ENCODE results near the gene EIF2S1. TPM values are rescaled to one million over a fixed set of nuclear protein-coding genes. Genes with fewer than 3 reads are reported as not detected.

Gene EIF2S1
- total and polyA plus RNA-seq, 2 donors from 2014 or later, result 52.8 to 78.2 TPM

GRCh38 chr14:67372833-67373232 is 12.7 kb downstream of the EIF2S1 start:
- Histone ChIP-seq H3K4me3 (ENCODE audit: low read length in 3 of 3) (no peak overlapping the region), H3K27me3 (ENCODE audit: control insufficient read depth, insufficient read depth, low read length) (no peaks in the 10 kb centered on the region), H3K9me3 (ENCODE audit: control insufficient read depth in 2 of 3, insufficient read depth in 1 of 3, low read length in 3 of 3) (no peaks in the 10 kb centered on the region), H3K4me1 (ENCODE audit: control insufficient read depth in 2 of 3, insufficient read depth in 2 of 3, low read depth in 1 of 3, low read length in 3 of 3) (no peaks in the 10 kb centered on the region), H3K27ac (ENCODE audit: low read depth in 2 of 2, low read length in 2 of 2) (no peak overlapping the region), H3K9ac (ENCODE audit: low read length in 3 of 3) (no peak overlapping the region), H3K36me3 (ENCODE audit: control insufficient read depth in 2 of 3, insufficient read depth in 3 of 3, low read length in 3 of 3) (peaks cover 21 to 45% (median 27%) of the 10 kb centered on the region in 3 donors)
- FAIRE-seq (no peak), DNase-seq (no peak)
- TF ChIP-seq CTCF (IDR thresholded peaks at IDR 0.05; ENCODE audit: borderline replicate concordance, extremely low read depth, insufficient read depth), result no peak
- intact Hi-C loops (cut with DNase I), result no loop called here

- Histone ChIP-seq H3K9me3 (ENCODE audit: control insufficient read depth in 2 of 3, insufficient read depth in 1 of 3, low read length in 3 of 3) (no peaks in the 10 kb centered on the region), H3K27me3 (ENCODE audit: control insufficient read depth, insufficient read depth, low read length) (no peaks in the 10 kb centered on the region), H3K36me3 (ENCODE audit: control insufficient read depth in 2 of 3, insufficient read depth in 3 of 3, low read length in 3 of 3) (peaks cover 22 to 43% (median 27%) of the 10 kb centered on the region in 3 donors), H3K27ac (ENCODE audit: low read depth in 2 of 2, low read length in 2 of 2) (no peak overlapping the region), H3K9ac (ENCODE audit: low read length in 3 of 3) (no peak overlapping the region), H3K4me1 (ENCODE audit: control insufficient read depth in 2 of 3, insufficient read depth in 2 of 3, low read depth in 1 of 3, low read length in 3 of 3) (no peaks in the 10 kb centered on the region), H3K4me3 (ENCODE audit: low read length in 3 of 3) (no peak overlapping the region)
- no peak for DNase-seq
- no peak for TF ChIP-seq CTCF (IDR thresholded peaks at IDR 0.05; ENCODE audit: borderline replicate concordance, extremely low read depth, insufficient read depth)
- intact Hi-C loops (cut with DNase I), result no loop called here
- no peak for FAIRE-seq
Measured at GRCh38 chr14:67373347-67373746, 13.2 kb downstream of the EIF2S1 start.

- TF ChIP-seq CTCF (IDR thresholded peaks at IDR 0.05; ENCODE audit: borderline replicate concordance, extremely low read depth, insufficient read depth), result no peak
- H3K4me3 ChIP-seq (ENCODE audit: low read length in 3 of 3), result no peak overlapping the region
- no peaks in the 10 kb centered on the region for H3K27me3 ChIP-seq (ENCODE audit: control insufficient read depth, insufficient read depth, low read length)
- peaks cover 23 to 64% (median 34%) of the 10 kb centered on the region in 3 donors for H3K36me3 ChIP-seq (ENCODE audit: control insufficient read depth in 2 of 3, insufficient read depth in 3 of 3, low read length in 3 of 3)
- FAIRE-seq (no peak), DNase-seq (no peak)
- no peaks in the 10 kb centered on the region for H3K9me3 ChIP-seq (ENCODE audit: control insufficient read depth in 2 of 3, insufficient read depth in 1 of 3, low read length in 3 of 3)
- intact Hi-C loops (cut with DNase I), result no loop called here
- H3K27ac ChIP-seq (ENCODE audit: low read depth in 2 of 2, low read length in 2 of 2), result no peak overlapping the region
- no peaks in the 10 kb centered on the region for H3K4me1 ChIP-seq (ENCODE audit: control insufficient read depth in 2 of 3, insufficient read depth in 2 of 3, low read depth in 1 of 3, low read length in 3 of 3)
- no peak overlapping the region for H3K9ac ChIP-seq (ENCODE audit: low read length in 3 of 3)
Measured at GRCh38 chr14:67377916-67378315, 17.8 kb downstream of the EIF2S1 start.

GRCh38 chr14:67385120-67385519 is 25.0 kb downstream of the EIF2S1 start:
- peaks cover 2 to 21% (median 12%) of the 10 kb centered on the region in 3 donors for H3K36me3 ChIP-seq (ENCODE audit: control insufficient read depth in 2 of 3, insufficient read depth in 3 of 3, low read length in 3 of 3)
- H3K27me3 ChIP-seq (ENCODE audit: control insufficient read depth, insufficient read depth, low read length), result no peaks in the 10 kb centered on the region
- H3K9ac ChIP-seq (ENCODE audit: low read length in 3 of 3), result no peak overlapping the region
- TF ChIP-seq CTCF (IDR thresholded peaks at IDR 0.05; ENCODE audit: borderline replicate concordance, extremely low read depth, insufficient read depth), result no peak
- no peak overlapping the region for H3K27ac ChIP-seq (ENCODE audit: low read depth in 2 of 2, low read length in 2 of 2)
- intact Hi-C loops (cut with DNase I), result no loop called here
- DNase-seq, result no peak
- H3K4me1 ChIP-seq (ENCODE audit: control insufficient read depth in 2 of 3, insufficient read depth in 2 of 3, low read depth in 1 of 3, low read length in 3 of 3), result no peaks in the 10 kb centered on the region
- no peak for FAIRE-seq
- no peak overlapping the region for H3K4me3 ChIP-seq (ENCODE audit: low read length in 3 of 3)
- no peaks in the 10 kb centered on the region for H3K9me3 ChIP-seq (ENCODE audit: control insufficient read depth in 2 of 3, insufficient read depth in 1 of 3, low read length in 3 of 3)

All from kidney (tissue), 14 donors.